ENCODE data around the gene LTA4H.
"Not testable (repeated sequence)": the region's sequence is repeated elsewhere in the genome, so short reads cannot be mapped to it uniquely, and the experiment has no call there.

LTA4H gene

DNA sequence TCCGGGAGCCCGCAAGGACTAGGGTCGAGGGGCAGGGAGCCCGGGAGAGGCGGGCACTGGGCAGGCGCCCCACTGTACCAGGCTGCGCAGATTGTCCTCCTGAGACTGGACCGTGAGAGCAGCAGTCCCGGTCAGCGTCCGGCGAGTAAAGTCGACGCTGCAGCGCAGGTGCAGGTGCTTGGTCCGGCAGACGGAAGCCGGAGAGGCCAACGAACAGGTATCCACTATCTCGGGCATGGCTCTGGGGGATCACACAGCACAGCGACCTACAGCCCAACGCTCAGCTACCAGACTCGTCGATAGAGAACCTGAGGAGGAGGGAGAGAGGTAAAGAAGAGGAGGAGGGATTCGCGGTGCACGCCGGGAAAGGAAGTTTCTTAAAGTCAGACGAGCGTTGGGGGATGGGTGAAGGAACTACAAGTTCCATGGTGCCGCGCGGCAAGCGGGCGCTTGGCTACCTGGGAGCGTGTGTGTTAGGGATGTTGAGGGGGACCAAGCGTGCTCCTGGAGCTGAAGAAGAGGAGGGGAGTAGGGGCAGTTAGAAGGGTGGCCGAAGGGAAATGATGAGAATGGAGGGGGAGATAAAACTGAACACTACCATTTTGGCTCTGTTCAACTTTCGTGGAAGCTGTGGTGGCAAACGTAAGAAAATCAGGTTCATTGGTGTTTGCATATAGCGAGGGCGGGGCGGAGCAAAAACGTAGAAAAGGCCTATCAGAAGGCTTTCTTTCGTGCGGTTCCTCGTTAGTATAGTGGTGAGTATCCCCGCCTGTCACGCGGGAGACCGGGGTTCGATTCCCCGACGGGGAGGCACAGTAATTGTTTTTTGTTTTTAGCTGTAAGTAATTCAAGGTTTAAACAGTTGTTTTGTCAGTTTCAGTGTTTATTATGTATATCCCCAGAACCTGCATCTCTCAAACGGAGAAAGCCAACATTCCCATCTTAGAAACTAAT lies at the start of gene LTA4H:
Gene LTA4H, minus strand, starts transcription at position 305 of the 954 bp plus-strand sequence. Its CDS starts 68 bp downstream, at position 237.
- TF ChIP-seq GATA1 (IDR thresholded peaks at IDR 0.05; ENCODE audit: low read depth, low read length) (no peak), POLR2A (IDR thresholded peaks at IDR 0.05; ENCODE audit: low read length) (peak; percentile 75)

DNA sequence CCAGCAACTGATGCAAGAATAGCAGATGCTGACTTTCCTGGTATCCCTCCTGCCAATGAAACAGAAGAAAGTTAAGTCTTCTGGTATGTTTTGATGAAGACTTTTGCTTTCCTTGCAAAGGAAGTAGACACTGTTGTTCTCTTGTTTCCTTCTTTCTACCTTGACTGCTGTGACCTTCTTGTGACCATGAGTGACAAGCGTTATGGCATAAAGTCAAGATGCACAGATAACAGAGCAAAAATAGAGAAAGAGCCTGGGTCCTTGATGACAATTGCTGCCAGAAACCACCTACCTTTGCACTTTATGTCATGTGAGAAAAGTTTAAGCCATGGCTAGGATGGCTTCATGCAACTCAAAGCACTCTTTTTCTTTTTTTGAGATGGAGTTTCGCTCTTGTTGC lies 49.2 kb upstream of the LTA4H start:
- no peak for DNase-seq
- TF ChIP-seq POLR2A (IDR thresholded peaks at IDR 0.05; ENCODE audit: low read length) (no peak), GATA1 (IDR thresholded peaks at IDR 0.05; ENCODE audit: low read depth, low read length) (no peak)

More for the DNA sequence above, at the start of gene LTA4H:
- DNase-seq: peak; percentile 97 to 98

DNA sequence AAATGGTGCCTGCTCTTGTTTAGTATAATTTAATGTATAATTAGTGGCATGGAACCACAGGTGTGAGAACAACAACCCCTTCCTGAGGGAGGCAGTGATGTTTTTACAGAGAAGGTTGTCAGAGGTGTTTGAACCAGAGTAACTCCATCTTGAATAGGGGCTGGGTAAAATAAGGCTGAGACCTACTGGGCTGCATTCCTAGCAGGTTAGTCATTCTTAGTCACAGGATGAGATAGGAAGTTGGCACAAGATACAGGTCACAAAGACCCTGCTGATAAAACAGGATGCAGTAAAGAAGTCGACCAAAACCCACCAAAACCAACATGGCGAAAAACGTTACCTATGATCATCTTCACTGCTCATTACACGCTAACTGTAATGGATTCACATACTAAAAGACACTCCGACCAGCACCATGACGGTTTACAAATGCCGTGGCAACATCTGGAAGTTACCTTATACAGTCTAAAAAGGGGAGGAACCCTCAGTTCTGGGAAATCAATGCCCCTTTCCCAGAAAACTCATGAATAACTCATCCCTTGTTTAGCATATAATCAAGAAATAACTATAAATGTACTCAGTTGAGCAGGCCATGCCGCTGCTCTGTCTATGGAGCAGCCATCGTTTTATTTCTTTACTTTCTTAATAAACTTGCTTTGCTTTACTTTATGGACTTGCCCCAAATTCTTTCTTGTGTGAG lies 47.8 kb upstream of the LTA4H start:
- DNase-seq: no peak
- no peak for TF ChIP-seq POLR2A (IDR thresholded peaks at IDR 0.05; ENCODE audit: low read length)
- TF ChIP-seq GATA1 (IDR thresholded peaks at IDR 0.05; ENCODE audit: low read depth, low read length): no peak

DNA sequence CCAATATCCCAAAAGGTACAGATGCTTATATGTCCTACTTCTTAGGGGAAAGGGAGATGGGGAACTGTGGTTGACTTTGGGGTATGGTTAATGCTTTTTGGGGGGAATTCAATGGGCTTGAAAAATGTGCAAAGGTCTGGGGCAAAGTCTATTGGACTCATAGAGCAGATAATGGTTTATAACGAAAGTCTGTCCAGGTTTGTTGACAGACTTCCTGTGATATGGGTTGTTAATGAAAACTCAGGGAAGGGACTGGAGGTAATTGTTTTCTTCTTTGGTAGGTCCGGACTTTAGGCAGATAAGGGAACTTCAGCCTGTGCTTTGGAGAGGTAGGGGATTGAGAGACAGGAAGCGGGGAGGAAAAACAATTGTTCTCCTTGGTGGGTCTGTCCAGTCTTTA lies 46.2 kb upstream of the LTA4H start:
- no peak for DNase-seq
- no peak for TF ChIP-seq POLR2A (IDR thresholded peaks at IDR 0.05; ENCODE audit: low read length)
- no peak for TF ChIP-seq GATA1 (IDR thresholded peaks at IDR 0.05; ENCODE audit: low read depth, low read length)

DNA sequence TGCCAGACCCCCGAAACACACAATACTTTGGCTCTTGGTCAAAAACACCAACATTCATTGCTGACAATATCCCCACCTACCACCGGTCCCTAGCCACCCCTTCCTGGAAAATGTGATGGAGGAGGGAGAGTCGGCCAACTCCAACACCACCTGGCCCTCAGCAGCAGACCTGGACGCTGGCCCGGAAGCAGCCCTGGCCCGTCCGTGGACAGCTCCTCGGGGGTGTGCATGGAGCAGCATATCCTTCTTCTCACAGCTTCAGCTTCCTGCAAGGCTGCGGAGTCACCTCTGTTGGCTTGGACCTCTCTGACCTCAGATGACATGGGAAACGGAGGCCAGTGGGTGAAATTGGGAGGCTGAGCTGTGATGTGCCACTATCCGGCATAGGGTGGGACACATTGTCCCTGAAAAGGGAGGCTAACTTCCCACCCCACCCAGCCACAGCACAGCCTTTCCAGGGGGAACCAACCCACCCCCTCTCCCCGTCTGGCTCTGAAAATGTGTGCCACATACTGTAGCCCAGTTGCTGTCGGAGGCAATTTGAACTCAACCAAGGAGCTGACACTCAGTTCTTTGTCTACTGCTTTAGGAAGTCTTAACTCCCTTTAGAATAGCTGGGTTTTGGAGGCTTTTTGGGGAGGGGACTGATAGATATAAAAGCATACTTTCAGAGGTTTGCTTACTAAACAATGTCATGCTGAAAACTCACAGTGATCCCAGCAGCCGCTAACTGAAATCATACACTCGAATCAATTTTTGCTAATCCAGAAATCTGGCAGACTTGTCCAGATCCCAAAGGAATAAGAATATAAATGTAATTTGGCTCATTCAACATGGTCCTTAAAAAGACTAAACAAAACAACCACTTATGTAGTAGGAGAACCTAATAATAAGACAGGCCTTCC lies 43.1 kb upstream of the LTA4H start:
- no peak for DNase-seq
- TF ChIP-seq POLR2A (IDR thresholded peaks at IDR 0.05; ENCODE audit: low read length) (no peak), GATA1 (IDR thresholded peaks at IDR 0.05; ENCODE audit: low read depth, low read length) (no peak)

DNA sequence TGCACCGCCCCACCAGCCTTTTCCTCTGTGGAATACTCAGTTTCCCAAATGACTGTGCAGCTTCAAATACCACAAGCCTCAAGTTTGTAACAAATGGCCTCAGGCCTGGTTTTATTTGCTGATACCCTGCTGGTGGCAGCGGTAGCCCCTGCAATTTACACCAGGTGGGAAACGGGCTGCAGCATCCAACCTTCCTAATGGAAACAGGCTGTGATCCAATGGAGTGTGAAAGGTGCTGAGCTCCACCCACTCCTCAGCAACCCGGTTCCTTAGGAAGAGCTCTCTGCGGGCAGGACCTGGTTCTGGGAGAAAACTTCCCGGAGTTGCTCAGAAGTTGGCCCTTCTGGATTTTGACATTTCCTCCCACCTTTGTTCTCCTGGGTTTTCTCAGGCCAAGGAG lies 41.7 kb upstream of the LTA4H start:
- no peak for TF ChIP-seq GATA1 (IDR thresholded peaks at IDR 0.05; ENCODE audit: low read depth, low read length)
- no peak for TF ChIP-seq POLR2A (IDR thresholded peaks at IDR 0.05; ENCODE audit: low read length)
- DNase-seq: no peak

DNA sequence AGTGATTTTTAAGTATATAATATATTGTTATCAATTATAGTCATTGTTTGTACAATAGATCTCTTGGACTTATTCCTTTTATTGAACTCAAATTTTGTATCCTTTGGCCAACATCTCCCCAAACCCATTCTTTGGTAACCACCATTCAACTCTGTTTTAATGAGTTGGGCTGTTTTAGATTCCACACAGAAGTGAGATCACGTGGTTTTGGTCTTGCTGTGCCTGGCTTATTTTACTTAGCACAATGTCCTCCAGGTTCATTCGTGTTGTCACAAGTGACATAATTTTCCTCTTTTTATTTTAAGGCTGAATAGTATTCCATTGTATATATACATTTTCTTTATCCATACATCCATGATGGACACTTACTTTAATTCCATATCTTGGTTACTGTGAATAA lies 40.2 kb upstream of the LTA4H start:
- DNase-seq: no peak
- no peak for TF ChIP-seq POLR2A (IDR thresholded peaks at IDR 0.05; ENCODE audit: low read length)
- no peak for TF ChIP-seq GATA1 (IDR thresholded peaks at IDR 0.05; ENCODE audit: low read depth, low read length)

DNA sequence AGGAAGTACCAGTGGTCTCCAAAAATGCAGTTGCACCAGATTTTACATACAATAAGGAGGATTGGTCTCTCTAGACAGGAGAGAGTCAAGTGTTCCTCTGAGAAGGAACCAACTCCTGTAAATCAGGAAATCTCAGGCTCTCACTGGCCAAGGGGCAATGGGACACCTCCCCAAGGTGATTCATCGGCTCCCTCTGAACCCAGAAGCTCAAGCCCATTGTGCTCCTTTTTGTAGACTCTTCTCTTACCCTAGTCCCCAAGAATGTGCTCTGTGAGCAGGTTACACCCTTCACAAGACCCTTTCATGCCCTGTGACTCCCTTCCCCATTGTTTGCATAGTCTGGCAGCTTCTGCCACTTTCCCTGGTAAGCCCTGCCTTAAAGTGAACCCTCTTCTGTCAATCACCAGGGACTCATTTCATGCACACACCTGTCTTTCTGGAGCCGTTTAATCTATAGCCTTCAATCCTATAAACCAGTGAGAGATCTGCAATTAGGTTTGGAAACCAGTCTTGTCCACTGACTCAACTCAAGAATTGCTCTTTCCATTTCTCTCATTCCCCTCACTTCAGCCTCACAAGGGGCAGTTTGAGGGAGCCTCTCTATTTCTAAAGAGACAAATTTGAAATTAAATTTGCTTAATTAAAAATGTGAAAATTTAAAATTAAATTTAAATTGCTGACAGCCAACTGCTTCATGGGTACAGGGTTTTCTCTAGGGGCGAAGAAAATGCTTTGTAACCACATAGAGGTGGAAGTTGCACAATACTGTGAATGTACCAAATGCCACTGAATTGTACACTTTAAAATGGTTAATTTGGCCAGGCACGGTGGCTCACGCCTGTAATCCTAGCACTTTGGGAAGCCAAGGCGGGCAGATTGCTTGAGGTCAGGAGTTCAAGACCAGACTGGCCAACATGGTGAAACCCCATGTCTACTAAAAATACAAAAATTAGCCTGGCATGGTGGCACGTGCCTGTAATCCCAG lies 38.3 kb upstream of the LTA4H start:
- TF ChIP-seq GATA1 (IDR thresholded peaks at IDR 0.05; ENCODE audit: low read depth, low read length) (no peak), POLR2A (IDR thresholded peaks at IDR 0.05; ENCODE audit: low read length) (no peak)
- DNase-seq: no peak

DNA sequence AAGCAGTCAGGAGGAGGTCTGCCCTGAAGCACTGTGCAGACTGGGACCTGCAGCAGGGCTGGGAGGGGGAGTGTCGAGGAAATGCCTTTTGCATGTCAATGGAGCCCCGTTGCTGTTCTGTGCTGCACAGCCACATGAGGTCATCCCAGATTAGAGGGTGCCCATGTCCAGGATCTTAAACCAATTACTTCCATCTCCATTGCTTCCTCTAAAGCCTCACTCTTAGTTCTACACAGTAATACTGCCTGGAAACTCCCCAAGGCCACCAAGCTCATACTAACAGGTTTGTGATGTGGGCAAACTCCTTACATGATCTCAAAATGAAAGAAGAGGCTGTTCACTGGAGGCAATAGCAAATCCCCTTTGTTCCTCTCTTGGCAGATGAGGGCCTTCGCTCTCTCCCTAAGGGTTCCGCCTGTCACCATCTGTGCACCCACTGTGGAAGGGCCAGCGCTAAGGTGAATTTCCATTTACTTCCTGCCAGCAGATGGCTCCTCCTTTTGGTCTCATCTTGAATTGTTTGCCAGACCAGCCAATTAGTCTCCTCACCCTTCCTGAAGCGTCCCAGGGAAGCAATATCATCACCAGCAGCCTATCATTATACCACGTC lies 35.4 kb upstream of the LTA4H start:
- TF ChIP-seq POLR2A (IDR thresholded peaks at IDR 0.05; ENCODE audit: low read length): no peak
- TF ChIP-seq GATA1 (IDR thresholded peaks at IDR 0.05; ENCODE audit: low read depth, low read length): no peak
- DNase-seq: no peak

DNA sequence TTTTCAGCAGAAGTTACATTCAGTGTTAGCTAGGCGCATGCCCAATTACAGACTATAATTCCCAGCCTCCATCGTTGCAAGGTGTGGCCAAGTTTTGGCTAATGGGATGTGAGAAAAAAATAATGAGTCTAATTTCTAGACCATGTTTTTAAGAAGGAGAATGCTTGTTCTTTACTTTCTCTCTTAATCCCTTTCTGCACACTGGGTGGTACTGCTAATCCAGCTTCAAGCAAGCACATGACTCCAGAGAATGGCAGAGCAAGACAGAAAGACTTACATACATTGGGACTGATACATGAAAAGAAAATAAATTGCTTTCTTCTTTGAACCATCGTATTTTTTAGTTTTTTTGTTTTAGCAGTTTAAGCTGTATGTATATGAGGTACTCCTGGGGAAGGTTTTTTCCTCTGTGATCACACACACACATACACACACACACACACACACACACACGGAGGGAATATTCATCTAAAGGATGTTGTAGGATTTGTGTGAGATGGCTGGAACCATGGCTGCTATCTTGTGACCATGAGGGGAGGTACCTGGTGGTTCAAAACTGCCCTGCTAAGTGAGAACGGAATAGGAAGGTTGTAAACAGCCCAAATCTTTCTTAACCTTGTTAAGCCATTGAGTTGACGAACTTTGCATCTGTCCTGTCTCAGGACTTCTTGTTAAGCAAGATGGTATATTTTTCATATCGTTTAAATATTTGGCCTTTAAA lies 34.3 kb upstream of the LTA4H start:
- no peak for DNase-seq
- TF ChIP-seq GATA1 (IDR thresholded peaks at IDR 0.05; ENCODE audit: low read depth, low read length) (no peak), POLR2A (IDR thresholded peaks at IDR 0.05; ENCODE audit: low read length) (no peak)

DNA sequence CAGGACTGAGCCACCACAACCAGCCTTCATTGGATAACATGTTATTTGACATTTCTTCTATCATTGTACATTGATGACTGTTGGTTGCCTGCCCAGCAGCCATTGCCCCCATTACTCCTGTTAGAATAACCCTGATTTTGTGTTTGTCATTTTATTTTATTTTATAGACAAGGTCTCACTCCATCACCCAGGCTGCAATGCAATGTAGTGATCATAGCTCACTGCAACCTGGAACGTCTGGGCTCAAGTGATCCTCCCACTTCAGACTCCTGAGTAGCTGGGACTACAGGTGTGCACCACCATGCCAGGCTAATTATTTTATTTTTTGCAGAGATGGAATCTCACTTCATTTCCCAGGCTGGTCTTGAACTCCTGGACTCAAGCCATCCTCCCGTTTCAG lies 33.2 kb upstream of the LTA4H start:
- no peak for DNase-seq
- TF ChIP-seq POLR2A (IDR thresholded peaks at IDR 0.05; ENCODE audit: low read length): no peak
- no peak for TF ChIP-seq GATA1 (IDR thresholded peaks at IDR 0.05; ENCODE audit: low read depth, low read length)

DNA sequence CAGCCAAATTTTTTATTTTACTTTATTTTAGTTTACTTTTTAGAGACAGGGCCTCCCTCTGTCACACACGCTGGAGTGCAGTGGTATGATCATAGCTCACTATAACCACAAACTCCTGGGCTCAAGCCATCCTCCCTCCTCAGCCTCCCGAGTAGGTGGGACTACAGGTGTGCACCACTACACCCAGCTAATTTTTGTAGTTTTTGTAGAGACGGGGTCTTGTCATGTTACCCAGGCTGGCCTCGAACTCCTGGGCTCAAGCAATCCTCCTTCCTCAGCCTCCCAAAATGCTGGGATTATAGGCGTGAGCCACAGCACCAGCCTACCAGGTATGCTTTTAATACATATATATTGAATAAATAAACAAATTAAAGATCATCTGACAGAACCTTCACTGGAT lies 32.7 kb upstream of the LTA4H start:
- DNase-seq: no peak
- TF ChIP-seq GATA1 (IDR thresholded peaks at IDR 0.05; ENCODE audit: low read depth, low read length) (no peak), POLR2A (IDR thresholded peaks at IDR 0.05; ENCODE audit: low read length) (no peak)

DNA sequence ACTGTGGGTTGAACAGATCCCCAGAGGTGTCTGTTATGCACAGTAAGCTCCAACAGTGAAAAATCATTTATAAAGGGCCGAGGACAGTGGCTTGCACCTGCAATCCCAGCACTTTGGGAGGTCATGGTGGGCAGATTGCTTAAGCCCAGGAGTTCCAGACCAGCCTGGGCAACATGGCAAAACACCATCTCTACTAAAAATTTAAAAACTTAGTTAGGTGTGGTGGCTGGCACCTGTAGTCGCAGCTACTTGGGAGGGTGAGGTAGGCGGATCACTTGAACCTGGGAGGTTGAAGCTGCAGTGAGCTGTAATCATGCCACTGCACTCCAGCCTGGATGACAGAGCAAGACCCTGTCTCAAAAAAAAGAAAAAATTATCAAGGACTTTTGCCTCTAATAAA lies 30.4 kb upstream of the LTA4H start:
- not testable (repeated sequence) for DNase-seq
